ENCODE data around the gene UNC5B. TPM values are rescaled to one million over a fixed set of nuclear protein-coding genes. Genes with fewer than 3 reads are reported as not detected.

Gene UNC5B
- total RNA-seq, 1 donor from 2014 or later, result 22.4 TPM

DNA sequence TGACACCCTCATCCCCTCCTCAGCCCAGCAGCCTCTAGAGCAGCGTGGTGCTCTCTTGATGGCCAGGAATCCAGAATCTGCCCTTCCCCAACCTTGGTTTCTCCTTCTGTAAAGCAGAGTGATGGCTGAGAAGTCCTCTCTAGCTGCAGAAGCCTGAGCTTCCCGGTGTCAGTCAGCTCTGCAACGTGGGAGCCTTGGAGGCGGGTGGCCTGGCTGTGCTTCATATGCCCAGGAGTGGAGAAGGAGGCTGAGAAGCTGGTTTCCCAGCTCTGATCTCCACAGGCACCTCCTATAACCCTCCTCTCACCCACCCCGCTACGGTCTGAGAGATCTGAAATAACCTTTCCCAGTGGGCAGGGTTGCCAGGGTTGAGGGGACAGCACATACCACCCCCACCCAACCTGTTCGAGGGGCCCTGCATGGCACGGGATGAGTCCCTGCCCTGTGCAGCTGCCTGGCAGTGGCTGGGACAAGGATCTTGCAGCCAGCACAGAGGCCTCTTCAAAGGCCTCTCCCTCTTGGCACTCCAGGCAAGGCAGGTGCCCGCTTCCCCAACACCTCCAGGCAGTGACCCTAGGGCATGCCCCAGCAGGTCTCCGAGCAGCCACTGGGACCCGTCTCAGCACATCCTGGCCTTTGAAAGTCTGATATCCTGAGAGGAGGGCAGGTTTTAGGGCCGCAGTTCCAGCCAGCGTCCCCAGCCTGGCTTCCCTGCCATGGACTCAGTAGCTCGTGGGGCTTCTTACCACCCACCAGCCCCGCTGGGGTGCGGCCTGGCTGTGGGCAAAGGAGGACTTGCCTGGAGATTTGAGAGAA is 88.4 kb downstream of the UNC5B start:
- intact Hi-C loops (cut with DNase I), result no loop called here
- DNase-seq (ENCODE audit: low spot score), result no peak

DNA sequence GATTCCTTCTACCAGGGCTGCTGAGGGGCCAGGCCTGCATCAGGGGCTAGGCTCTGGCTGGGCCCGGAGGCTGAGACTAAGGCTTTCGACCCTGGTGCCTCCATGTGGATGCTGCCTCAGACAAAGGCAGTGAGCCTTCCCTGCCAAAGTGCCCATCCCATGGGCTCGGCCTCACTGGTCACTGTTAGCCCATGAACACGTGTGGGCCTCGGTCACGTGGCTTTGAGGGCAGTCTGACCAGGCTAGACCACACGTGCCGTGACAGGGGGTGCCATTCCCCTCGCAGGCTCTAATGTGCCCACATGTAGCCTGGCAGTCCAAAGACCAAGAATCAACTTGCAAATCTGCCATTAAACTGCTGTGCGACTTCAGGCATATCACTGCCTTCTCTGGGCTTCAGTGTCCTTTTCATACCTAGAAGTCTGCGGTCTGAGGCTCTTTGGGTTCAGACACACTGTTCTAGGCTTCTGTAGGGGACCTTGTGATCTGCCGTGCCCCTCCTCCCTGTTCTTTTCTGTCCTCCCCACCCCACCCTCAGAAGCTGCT is 89.1 kb downstream of the UNC5B start:
- intact Hi-C loops (cut with DNase I), result no loop called here
- no peak for DNase-seq (ENCODE audit: low spot score)

DNA sequence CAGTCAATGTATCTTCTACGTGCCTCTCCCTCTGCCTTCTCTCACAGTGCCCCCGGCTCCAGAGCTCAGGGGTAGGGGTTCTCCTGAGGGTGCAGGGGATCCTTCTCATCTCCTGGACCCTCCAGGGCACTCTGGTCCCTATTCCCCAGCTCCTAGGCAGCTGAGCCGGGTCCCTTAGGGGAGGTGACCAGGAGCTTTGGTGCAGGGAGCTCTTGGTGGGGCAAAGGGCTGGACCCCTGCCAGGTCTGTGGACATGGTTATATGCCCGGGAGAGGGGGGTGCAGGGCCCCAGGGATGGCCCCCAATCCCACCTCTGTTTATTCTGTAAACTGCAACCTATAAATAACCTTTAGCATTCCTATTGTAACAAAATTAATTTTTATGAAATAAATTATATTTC is 90.1 kb downstream of the UNC5B start:
- intact Hi-C loops (cut with DNase I), result no loop called here
- DNase-seq (ENCODE audit: low spot score), result no peak

DNA sequence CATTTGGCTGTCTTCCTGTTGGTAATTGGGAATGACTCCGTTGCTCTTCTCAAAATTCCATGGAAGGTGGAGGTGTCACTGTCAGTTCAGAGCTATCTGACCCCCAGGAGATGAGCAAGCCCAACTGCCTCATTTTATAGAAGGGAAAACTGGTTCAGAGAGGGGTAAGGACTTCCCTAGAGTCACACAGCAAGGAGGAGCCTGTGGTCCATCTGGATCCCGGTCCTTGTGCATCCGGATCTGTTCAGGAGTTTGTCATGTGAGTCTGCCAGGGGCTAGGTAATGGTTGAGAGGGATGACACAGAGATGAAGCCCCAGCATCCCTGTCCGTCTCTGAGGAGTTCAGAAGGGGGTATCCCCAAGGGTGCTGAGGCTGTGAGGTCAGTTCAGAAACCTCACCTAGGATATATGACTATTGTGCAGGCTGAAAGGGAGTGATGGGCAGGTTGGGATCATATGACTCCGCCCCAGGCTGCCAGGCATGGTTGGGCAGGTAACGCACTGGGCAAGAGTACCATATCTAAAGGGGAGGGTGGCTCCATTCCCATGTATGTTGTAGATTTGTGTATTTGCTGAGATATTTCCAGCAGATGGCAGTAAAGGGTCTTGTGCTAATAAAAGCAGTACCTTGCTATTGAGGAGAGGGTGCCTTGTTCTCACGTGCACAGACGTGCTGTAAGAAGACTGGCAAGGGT is 90.7 kb downstream of the UNC5B start:
- intact Hi-C loops (cut with DNase I), result no loop called here
- no peak for DNase-seq (ENCODE audit: low spot score)

DNA sequence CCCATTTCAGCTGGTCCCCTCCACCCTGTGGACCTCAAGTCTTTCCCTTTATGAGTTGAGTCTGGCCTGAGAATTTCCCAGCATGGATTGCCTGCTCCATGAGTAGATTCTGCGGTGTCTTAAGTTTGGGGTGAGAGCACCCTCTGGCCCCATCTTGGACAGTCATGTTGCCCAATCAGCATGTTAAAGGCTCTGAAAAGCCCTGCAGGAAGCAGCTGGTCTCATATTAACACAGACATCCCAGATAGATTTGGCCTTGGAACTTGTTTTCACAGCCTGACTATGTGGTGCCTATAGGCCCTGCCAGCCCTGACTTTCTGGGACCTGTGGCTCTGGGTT is 91.2 kb downstream of the UNC5B start:
- DNase-seq (ENCODE audit: low spot score), result no peak
- intact Hi-C loops (cut with DNase I), result no loop called here

DNA sequence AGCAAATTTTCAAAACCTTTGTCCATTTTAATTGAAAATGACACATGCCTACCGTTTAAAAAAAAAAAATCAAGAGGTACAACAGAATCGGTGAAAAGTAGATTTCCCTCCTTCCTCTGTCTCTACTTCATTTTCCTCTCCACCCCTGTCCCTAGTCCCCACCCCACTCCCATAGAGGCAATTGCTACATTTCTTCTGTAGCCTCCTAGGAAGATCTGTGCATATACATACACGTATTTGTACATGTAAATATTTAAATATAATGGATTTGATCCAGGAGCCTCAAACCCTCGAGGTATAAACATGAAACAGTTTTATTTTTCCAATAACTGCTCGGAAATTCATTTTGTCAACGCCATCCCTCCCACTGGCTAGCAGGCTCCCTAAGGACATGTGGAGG is 92.5 kb downstream of the UNC5B start:
- no peak for DNase-seq (ENCODE audit: low spot score)
- intact Hi-C loops (cut with DNase I), result no loop called here

DNA sequence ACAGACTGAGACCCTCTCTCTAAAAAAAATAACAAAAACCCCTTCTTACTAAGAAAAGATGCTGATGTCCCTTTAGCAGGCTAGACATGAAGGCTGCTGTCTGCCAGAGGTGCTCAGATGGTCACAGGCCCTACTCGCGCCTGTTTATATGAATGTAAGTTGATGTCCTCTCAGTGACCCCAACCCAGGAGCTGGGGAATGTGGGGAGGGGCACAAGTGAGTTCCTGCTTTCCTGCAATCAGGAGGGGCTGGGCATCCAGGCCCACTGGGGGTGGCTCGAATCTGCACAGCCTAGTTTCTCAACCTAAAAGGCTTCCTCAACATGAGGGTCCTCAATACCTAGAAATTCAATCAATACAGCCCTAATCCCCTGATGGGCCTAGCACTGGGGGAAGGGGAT is 94.6 kb downstream of the UNC5B start:
- DNase-seq (ENCODE audit: low spot score), result no peak
- intact Hi-C loops (cut with DNase I), result no loop called here

DNA sequence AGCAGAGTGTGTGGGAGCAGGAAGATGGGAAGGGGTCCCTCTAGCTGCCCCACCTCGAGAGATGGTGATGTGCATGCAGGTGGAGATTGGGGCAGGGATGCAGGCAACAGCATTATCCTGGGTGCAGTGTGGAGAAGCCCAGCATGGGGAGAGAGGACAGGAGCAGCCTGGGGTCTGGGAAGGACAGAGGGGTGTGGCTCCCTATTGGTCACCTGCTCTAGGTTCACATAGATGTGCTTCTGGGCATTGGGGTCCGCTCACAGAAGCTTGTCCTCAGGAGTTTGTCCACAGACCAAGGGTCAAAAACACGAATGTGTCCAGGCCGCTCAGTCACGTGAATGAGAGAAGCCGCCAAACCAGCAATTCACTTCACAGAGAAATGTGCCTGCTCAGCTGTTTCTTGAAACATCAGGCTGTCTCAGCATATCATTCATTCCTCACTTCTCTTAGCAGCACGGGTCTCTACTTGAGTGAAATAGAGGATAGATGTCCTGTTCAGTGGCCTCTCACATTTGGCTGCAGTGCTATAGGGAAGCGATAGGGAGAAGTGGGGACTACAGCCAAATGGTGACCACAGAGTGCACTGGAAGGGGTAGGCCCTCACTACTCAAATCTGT is 95.2 kb downstream of the UNC5B start:
- intact Hi-C loops (cut with DNase I), result no loop called here
- DNase-seq (ENCODE audit: low spot score), result no peak

DNA sequence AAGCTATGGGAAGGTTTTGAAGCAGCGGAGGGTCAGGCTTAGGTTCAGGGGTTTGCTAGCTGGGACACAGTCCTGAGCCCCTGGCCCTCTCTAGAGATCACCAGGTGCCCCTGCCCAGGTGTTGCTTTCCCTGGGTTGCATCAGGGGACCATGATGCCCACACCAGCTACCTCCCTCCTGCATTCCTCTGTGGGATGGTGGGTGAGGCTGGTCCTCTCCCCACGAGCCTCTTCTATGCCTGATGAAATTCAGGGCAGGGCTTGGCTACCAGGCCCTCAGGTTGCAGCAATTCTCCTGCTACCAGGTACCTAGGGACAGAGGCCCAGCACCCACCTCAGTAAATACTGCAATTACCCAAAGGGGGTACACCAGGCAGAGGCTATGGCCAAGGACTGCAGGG is 95.9 kb downstream of the UNC5B start:
- DNase-seq (ENCODE audit: low spot score), result no peak
- intact Hi-C loops (cut with DNase I), result no loop called here

DNA sequence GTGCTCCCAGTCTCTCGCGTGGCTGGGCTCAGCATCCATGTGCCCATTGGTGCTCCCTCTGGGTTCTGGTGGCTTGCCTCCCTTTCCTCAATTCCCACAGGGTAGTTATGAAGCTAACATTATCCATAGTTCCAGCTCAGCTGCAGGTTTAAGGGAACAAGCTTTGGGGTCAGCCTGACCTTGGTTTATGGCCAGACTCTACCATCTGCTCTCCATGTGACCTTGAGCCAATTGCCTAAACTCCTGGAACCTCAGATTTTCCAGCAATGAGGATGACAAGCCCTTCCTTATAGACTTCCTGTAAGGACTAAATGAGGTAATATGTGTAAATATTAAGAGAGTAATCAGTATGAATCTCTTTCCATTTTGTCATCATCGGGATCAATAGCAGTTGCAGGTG is 96.6 kb downstream of the UNC5B start:
- intact Hi-C loops (cut with DNase I), result no loop called here
- DNase-seq (ENCODE audit: low spot score), result no peak

DNA sequence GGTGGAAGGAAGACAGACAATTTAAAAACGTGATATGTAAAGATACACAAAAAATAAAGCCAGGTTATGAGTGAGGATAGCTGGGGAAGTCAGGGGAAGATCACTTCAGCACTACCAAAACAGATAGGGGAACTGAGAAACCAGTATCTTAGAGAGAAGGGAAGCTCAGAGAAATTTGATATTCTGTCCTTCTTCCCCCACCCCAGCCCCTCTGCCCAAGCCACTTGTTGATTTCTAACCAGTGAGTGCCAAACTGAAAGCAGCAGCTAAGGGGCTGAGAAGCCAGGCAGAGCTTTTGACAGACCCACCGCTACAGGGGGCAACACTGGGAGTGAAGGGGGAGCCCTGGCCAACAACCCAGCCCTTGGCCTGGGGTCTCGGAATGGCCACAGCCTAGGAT is 97.5 kb downstream of the UNC5B start:
- no peak for DNase-seq (ENCODE audit: low spot score)
- intact Hi-C loops (cut with DNase I), result no loop called here

DNA sequence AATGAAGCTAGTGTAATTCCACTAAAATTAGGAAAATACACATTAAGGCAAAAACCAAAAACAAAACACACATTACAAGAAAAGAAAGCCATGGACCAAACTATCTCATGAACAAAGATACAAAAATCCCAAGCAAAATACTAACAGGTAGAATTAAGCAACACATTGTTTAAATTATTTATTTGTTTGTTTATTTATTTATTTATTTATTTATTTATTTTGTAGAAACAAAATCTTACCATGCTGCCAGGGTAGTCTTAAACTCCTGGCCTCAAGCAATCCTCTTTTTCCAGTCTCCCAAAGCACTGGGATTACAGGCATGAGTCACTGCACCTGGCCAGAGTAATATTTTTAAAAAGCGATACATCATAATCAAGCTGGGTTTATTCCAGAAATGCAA is 99.8 kb downstream of the UNC5B start:
- intact Hi-C loops (cut with DNase I), result no loop called here
- no peak for DNase-seq (ENCODE audit: low spot score)

DNA sequence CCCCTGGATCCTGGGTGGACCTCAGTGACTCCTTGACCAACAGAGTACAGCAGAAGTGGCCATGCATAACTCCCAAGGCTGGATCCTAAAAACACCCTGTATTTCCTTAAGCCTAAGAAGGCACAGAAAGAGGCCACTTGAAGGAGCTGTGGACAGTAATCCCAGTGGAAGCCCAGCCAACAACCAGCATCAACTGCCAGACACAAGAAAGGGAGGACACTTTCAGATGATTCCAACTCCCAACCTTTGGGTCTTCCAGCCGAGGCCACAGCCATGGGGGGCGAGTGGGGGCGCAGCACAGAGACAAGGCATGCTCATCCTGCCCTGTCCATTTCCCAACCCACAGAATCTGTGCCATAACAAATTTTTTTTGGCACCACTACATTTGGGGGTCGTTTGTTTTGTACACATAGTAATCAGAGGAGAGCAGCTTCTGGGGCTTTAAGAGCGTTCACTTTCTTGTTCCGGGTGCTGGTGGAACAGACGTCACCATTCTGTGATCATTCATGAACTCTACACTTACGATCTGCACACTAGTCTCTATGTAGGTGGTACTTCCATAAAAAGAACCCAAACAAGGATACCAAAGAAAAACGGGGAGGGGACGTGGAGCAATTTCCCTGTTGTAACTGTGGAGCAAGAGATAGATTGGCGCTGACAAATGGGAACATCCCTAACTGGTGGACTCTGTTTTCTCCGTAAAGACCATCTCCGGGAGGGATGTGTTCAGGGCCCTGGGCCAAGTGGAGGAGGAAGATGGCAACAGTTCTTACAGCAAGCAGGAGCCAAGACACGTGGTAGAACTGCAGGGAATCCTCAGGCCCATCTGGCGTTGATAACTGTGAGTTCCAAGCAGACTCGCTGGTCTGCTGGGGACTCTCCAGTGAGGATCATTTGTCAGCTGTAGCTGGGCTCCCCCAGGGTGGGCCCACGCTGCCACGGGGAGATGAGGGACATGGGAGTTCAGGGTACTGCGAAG is 100.7 kb downstream of the UNC5B start:
- intact Hi-C loops (cut with DNase I), result no loop called here

DNA sequence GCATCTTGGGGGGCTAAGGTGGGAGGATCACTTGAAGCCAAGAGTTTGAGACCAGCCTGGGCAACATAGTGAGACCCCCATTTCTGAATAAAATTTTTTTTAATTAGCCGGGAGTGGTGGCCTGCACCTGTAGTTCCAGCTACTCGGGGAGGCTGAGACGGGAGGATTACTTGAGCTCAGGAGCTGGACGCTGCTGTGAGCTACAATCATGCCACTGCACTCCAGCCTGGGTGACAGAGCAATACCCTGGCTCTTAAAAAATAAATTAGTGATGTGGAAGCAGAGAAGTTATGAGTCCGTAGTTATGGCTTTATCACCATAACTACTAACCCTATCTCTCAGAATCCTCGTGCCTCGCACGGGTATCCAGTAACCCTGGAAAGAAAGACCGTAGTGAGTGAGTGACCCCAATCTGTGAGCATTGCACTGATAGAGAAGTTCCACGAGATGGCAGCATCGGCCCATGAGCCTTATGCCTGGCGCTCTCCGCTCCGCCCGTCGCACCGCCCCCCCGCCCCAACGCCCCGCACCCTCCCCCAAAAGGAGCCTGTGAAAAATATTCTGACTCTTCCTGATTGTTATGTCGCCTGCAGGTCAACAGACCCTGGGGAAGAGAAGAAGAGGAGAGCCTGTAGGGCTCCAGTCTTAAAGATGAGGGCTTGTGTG is 101.8 kb downstream of the UNC5B start:
- intact Hi-C loops (cut with DNase I), result no loop called here
- DNase-seq (ENCODE audit: low spot score), result no peak

More for the DNA sequence above, 100.7 kb downstream of the UNC5B start:
- DNase-seq (ENCODE audit: low spot score), result no peak

DNA sequence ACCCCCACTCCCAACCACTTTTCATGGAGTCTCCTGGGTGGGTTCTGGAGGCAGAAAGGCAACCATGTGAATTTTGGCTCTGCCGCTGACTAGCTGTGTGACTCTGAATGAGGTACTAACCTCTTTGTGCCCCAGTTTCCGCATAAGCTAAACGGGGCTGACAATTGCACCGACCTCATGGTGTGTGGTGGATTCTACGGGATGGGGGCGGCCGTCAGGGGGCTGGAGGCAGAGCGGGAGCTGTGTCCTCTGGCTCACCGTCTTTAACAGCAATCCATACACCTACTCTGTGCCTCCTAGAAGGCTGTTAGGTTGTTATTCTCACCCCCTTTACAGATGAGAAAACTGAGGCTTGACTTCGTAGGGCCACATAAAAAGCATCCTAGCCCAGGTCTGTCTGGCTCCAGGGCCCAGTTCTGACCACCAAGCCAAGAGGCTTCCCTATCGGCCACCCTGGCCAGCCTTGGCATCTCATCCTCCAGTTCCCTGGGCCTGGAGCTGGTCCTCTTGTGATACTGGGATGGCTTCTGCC is 102.4 kb downstream of the UNC5B start:
- intact Hi-C loops (cut with DNase I), result loop anchor here (5.0 kb wide), 5 partner anchors 163 to 583 kb away; no protein-coding TSS in a partner anchor
- DNase-seq (ENCODE audit: low spot score), result no peak

DNA sequence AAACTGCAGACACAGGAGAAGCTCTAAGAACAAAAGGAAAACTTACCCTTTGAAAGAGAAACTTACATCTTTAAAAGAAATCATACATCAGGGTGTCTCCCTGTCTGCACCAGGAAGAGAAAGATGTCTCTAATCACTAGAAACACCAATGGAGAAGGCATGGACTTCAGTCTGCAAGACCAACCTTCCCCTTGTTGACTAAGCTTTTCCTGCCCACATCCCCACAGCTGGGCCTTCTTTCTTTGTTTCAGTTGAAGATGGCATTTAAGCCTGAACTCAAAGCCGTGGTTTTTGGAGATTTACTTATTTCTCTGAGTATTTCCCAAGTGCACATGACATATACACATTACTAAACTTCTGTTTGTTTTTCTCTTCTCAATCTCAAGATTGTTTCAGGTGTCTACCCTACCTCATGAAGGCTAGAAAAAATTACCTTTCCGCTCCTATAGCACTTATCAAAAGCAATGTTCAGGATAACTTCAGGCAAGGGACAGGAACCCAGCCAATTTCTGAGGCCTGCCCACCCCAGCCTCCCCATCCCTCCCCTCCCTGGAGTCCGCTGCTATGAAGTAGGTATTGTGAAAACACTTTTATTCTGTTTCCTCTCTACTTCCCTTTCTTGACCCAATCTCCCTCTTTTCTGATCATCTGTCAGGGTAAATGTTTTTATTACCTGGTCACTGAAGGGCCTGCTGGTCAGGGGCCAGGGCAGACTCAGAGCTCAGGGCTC is 103.9 kb downstream of the UNC5B start:
- intact Hi-C loops (cut with DNase I), result loop anchor here (5.0 kb wide), 5 partner anchors 161 to 581 kb away; no protein-coding TSS in a partner anchor
- DNase-seq (ENCODE audit: low spot score), result no peak

DNA sequence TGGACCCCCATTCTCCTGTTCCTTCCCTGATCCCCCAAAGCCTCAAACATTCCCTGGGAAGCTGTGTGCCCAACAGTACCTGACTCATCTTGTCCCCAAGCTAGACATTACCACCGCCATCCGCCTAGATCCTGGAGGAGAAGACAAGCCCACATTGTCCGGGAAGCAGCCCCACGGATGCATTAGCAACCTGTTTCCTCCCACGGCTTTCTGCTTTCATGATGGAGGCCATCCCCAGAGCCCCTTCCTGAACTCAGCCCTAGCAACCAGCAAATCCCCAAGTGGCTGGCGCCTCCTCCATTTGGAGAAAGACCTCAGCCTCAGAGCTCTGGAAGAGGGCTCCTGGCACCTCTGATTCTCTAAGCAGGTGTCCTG is 104.4 kb downstream of the UNC5B start:
- intact Hi-C loops (cut with DNase I), result loop anchor here (5.0 kb wide), 5 partner anchors 161 to 581 kb away; no protein-coding TSS in a partner anchor
- DNase-seq (ENCODE audit: low spot score), result no peak

DNA sequence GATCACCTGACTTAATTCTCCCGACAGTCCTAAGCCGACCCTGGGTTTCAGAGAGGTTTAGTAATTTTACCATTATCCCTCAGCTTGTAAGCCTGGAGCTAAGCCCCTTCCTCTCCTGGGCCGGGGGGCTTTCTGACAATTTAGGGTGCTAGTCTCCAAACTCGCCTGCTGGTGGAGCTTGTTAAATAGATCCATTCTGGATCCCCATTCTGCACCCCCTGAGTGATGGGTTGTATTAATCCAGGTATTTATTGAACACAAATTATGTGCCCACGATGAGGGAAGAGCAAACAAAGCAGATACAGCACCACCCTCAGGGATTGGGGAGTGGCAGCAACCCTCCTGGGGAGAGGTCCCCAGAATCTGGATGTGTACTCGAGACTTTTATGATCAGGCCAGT is 105.4 kb downstream of the UNC5B start:
- intact Hi-C loops (cut with DNase I), result loop anchor here (2.0 to 5.0 kb wide), 6 partner anchors 59 to 580 kb away; no protein-coding TSS in a partner anchor
- no peak for DNase-seq (ENCODE audit: low spot score)
